Mesenchymal stem cell (in vitro differentiated cells and primary cell): ENCODE results near the gene TRAF3.

ENCODE experiments used
- DNase-seq: peaks from one replicate; pipeline ENCODE4 v3.0.0-alpha.2; 2013
- H2AFZ ChIP-seq: one replicate; pipeline ENCODE4 v1.6.1; 2013; ENCODE audit warnings: low read depth, mild to moderate bottlenecking, control low read depth, inconsistent platforms, low read length, moderate library complexity
- H2AK5ac ChIP-seq: 2 replicates; pipeline ENCODE4 v1.6.1; 2013; ENCODE audit warnings: low read length, moderate library complexity, mild to moderate bottlenecking, inconsistent platforms; ENCODE audit not compliant: severe bottlenecking
- H2BK120ac ChIP-seq: one replicate; pipeline ENCODE4 v1.6.1; 2013; ENCODE audit warnings: low read depth, mild to moderate bottlenecking, inconsistent platforms, low read length, moderate library complexity
- H2BK12ac ChIP-seq, 2 experiments: one replicate each; pipeline ENCODE4 v1.6.1; 2013; ENCODE audit warnings: inconsistent platforms in 2 of 2, low read length in 2 of 2, mild to moderate bottlenecking in 2 of 2, moderate library complexity in 2 of 2, control low read depth in 1 of 2
- H2BK15ac ChIP-seq: one replicate; pipeline ENCODE4 v1.6.1; 2013; ENCODE audit warnings: mild to moderate bottlenecking, low read depth, inconsistent platforms; ENCODE audit not compliant: poor library complexity, severe bottlenecking
- H2BK5ac ChIP-seq: 2 replicates; pipeline ENCODE4 v1.6.1; 2013; ENCODE audit warnings: low read depth, mild to moderate bottlenecking, low read length, control low read depth, inconsistent platforms; ENCODE audit not compliant: poor library complexity, severe bottlenecking
- H3K14ac ChIP-seq, 2 experiments: one replicate each; pipeline ENCODE4 v1.6.1; 2013; ENCODE audit warnings: inconsistent platforms in 2 of 2, low read length in 2 of 2, control low read depth in 1 of 2, mild to moderate bottlenecking in 1 of 2, moderate library complexity in 1 of 2
- H3K18ac ChIP-seq, 2 experiments: one replicate each; pipeline ENCODE4 v1.6.1; 2013; ENCODE audit warnings: inconsistent platforms in 2 of 2, low read length in 2 of 2, control low read depth in 1 of 2, low read depth in 1 of 2, mild to moderate bottlenecking in 1 of 2
- H3K23ac ChIP-seq, 2 experiments: one replicate each; pipeline ENCODE4 v1.6.1; 2013; ENCODE audit warnings: inconsistent platforms in 2 of 2, low read length in 2 of 2, mild to moderate bottlenecking in 2 of 2, moderate library complexity in 2 of 2, control low read depth in 1 of 2
- H3K27ac ChIP-seq: 2 replicates; pipeline ENCODE4 v1.5.1; 2013; ENCODE audit warnings: mild to moderate bottlenecking, moderate library complexity, low read length, control low read depth, inconsistent platforms; ENCODE audit not compliant: poor library complexity, severe bottlenecking
- H3K27me3 ChIP-seq, 2 experiments: 2 replicates each; pipeline versions ENCODE4 v1.6.1 to v1.7.0; 2013; ENCODE audit warnings: low read length in 2 of 2, mild to moderate bottlenecking in 2 of 2, moderate library complexity in 2 of 2, control low read depth in 1 of 2, inconsistent platforms in 1 of 2; ENCODE audit not compliant: control insufficient read depth in 1 of 2, insufficient read depth in 1 of 2
- H3K36me3 ChIP-seq, 2 experiments: 2 replicates each; pipeline versions ENCODE4 v1.6.1 to v1.7.0; 2013; ENCODE audit warnings: low read length in 2 of 2, control low read depth in 1 of 2, inconsistent platforms in 1 of 2, low read depth in 1 of 2, mild to moderate bottlenecking in 1 of 2; ENCODE audit not compliant: insufficient read depth in 2 of 2, control insufficient read depth in 1 of 2
- H3K4ac ChIP-seq, 2 experiments: one replicate each; pipeline ENCODE4 v1.6.1; 2013; ENCODE audit warnings: inconsistent platforms in 2 of 2, low read length in 2 of 2, mild to moderate bottlenecking in 2 of 2, moderate library complexity in 2 of 2, control low read depth in 1 of 2, low read depth in 1 of 2
- H3K4me1 ChIP-seq: 2 replicates; pipeline ENCODE4 v1.6.1; 2013; ENCODE audit warnings: low read depth, low read length, control low read depth; ENCODE audit not compliant: control insufficient read depth, insufficient read depth
- H3K4me2 ChIP-seq: 2 replicates; pipeline ENCODE4 v1.6.1; 2013; ENCODE audit warnings: low read length, mild to moderate bottlenecking, inconsistent platforms; ENCODE audit not compliant: poor library complexity, severe bottlenecking
- H3K4me3 ChIP-seq, 2 experiments: 2 replicates each; pipeline versions ENCODE4 v1.5.1 to v1.7.0; 2013; ENCODE audit warnings: low read length in 2 of 2, mild to moderate bottlenecking in 2 of 2, control low read depth in 1 of 2, low read depth in 1 of 2; ENCODE audit not compliant: insufficient read depth in 1 of 2
- H3K79me1 ChIP-seq: replicated peaks from 2 replicates; pipeline ENCODE4 v1.6.1; 2013; ENCODE audit warnings: mild to moderate bottlenecking, control low read depth, low read length, inconsistent platforms; ENCODE audit not compliant: poor library complexity, severe bottlenecking
- H3K9ac ChIP-seq: 2 replicates; pipeline ENCODE4 v1.7.0; 2013; ENCODE audit warnings: mild to moderate bottlenecking, low read length, moderate library complexity
- H3K9me3 ChIP-seq: 2 replicates; pipeline ENCODE4 v1.7.0; 2013; ENCODE audit warnings: mild to moderate bottlenecking, low read length; ENCODE audit not compliant: control insufficient read depth
- H4K8ac ChIP-seq: one replicate; pipeline ENCODE4 v1.6.1; 2013; ENCODE audit warnings: inconsistent platforms, mild to moderate bottlenecking, low read length, moderate library complexity
- H4K91ac ChIP-seq: one replicate; pipeline ENCODE4 v1.6.1; 2013; ENCODE audit warnings: mild to moderate bottlenecking, low read length, inconsistent platforms
- WGBS: methylation state at CpG from one replicate; pipeline ENCODE4 v1.1.7; 2013; ENCODE audit warnings: mixed read lengths; 5-methylcytosine and 5-hydroxymethylcytosine counted together

TRAF3 gene

GRCh38 chr14:102772781-102773570 lies 4.3 kb upstream of the TRAF3 start:
- no peak overlapping the region for H3K14ac ChIP-seq
- 61% methylated on average over 22 of the region's 22 CpGs for WGBS
- H3K36me3 ChIP-seq: no peaks in the 10 kb centered on the region
- no peak overlapping the region for H4K8ac ChIP-seq
- H3K27ac ChIP-seq: no peak overlapping the region
- no peaks in the 10 kb centered on the region for H3K79me1 ChIP-seq
- peak overlapping the region; percentile 55 for H2AFZ ChIP-seq
- peak; percentile 54 for DNase-seq
- H3K4me1 ChIP-seq: peaks cover 15% of the 10 kb centered on the region
- peak overlapping the region in 1 of 2 experiments; percentile 43 for H3K23ac ChIP-seq
- H3K9me3 ChIP-seq: no peaks in the 10 kb centered on the region
- H2BK12ac ChIP-seq: peak overlapping the region in 1 of 2 experiments; percentile 80
- no peak overlapping the region for H2BK5ac ChIP-seq
- no peak overlapping the region for H4K91ac ChIP-seq
- no peak overlapping the region for H3K9ac ChIP-seq
- no peak overlapping the region for H3K4ac ChIP-seq
- no peak overlapping the region for H2BK15ac ChIP-seq
- H3K27me3 ChIP-seq: peaks cover 11 to 18% of the 10 kb centered on the region in 2 experiments
- no peak overlapping the region for H2AK5ac ChIP-seq
- no peak overlapping the region for H3K18ac ChIP-seq
- no peak overlapping the region for H3K4me3 ChIP-seq
- no peak overlapping the region for H3K4me2 ChIP-seq
- H2BK120ac ChIP-seq: no peak overlapping the region

- no peak overlapping the region for H3K23ac ChIP-seq
- peak overlapping the region; percentile 91 for H3K9ac ChIP-seq
- H3K9me3 ChIP-seq: no peaks in the 10 kb centered on the region
- H3K4ac ChIP-seq: no peak overlapping the region
- H4K91ac ChIP-seq: peak overlapping the region; percentile 55
- H2AFZ ChIP-seq: peak overlapping the region; percentile 46
- H3K4me3 ChIP-seq: peak overlapping the region; percentile 28 to 46
- DNase-seq: peak; percentile 95
- H3K79me1 ChIP-seq: no peaks in the 10 kb centered on the region
- no peak overlapping the region for H3K4me2 ChIP-seq
- no peak overlapping the region for H2BK15ac ChIP-seq
- H3K27ac ChIP-seq: no peak overlapping the region
- no peak overlapping the region for H2BK120ac ChIP-seq
- no peak overlapping the region for H4K8ac ChIP-seq
- peaks cover 15% of the 10 kb centered on the region for H3K4me1 ChIP-seq
- no peak overlapping the region for H2BK12ac ChIP-seq
- peak overlapping the region in 1 of 2 experiments; percentile 38 for H3K14ac ChIP-seq
- peaks cover 0 to 6% of the 10 kb centered on the region in 2 experiments for H3K27me3 ChIP-seq
- H3K36me3 ChIP-seq: no peaks in the 10 kb centered on the region
- H2AK5ac ChIP-seq: no peak overlapping the region
- WGBS: 58% methylated on average over 7 of the region's 10 CpGs
- no peak overlapping the region for H2BK5ac ChIP-seq
- H3K18ac ChIP-seq: peak overlapping the region; percentile 37 to 70
Measured at GRCh38 chr14:102774391-102775153, 2.7 kb upstream of the TRAF3 start.

GRCh38 chr14:102775855-102776760 lies 1.1 kb upstream of the TRAF3 start:
- no peaks in the 10 kb centered on the region for H3K9me3 ChIP-seq
- H2BK120ac ChIP-seq: peak overlapping the region; percentile 9
- peak overlapping the region in 1 of 2 experiments; percentile 27 for H3K23ac ChIP-seq
- peak overlapping the region in 1 of 2 experiments; percentile 63 for H3K14ac ChIP-seq
- no peak overlapping the region for H3K4me3 ChIP-seq
- DNase-seq: peak; percentile 78
- peak overlapping the region; percentile 99 for H4K8ac ChIP-seq
- no peak overlapping the region for H2BK5ac ChIP-seq
- no peaks in the 10 kb centered on the region for H3K36me3 ChIP-seq
- peak overlapping the region; percentile 49 for H3K9ac ChIP-seq
- peaks cover 10% of the 10 kb centered on the region for H3K79me1 ChIP-seq
- peak overlapping the region; percentile 8 for H3K27ac ChIP-seq
- no peak overlapping the region for H3K4me2 ChIP-seq
- 86% methylated on average over 22 of the region's 22 CpGs for WGBS
- H2BK12ac ChIP-seq: peak overlapping the region; percentile 17 to 60
- peaks cover 15% of the 10 kb centered on the region for H3K4me1 ChIP-seq
- peak overlapping the region; percentile 79 for H4K91ac ChIP-seq
- H2AK5ac ChIP-seq: no peak overlapping the region
- H3K18ac ChIP-seq: peak overlapping the region; percentile 75 to 92
- H2AFZ ChIP-seq: peak overlapping the region; percentile 15
- H2BK15ac ChIP-seq: peak overlapping the region; percentile 44
- H3K4ac ChIP-seq: peak overlapping the region; percentile 5 to 93
- H3K27me3 ChIP-seq: peaks cover 0 to 3% of the 10 kb centered on the region in 2 experiments
